Adipose tissue (tissue), 3 donors: ENCODE results near the gene C9orf152. TPM values are rescaled to one million over a fixed set of nuclear protein-coding genes. Genes with fewer than 3 reads are reported as not detected.

Experiments used
- H3K27ac ChIP-seq: one replicate; pipeline ENCODE4 v1.5.1; 2013; ENCODE audit warnings: low read depth, low read length
- WGBS, 3 donors: extraction: QIAGEN DNeasy Blood & Tissue Kit; methylation state at CpG; one replicate each; pipeline ENCODE4 v1.1.7; 2013; 5-methylcytosine and 5-hydroxymethylcytosine counted together
- polyA plus RNA-seq, 3 donors: library from polyadenylated mRNA; stranded (reverse); fragments of 200-250 nt; gene quantifications; one replicate each; pipeline ENCODE4 v1.2.3, GENCODE V29; 2013
- donor health status: healthy with polysubstance abuse.
- donor health status: Bipolar disorder and iron deficiency.
- donor health status: healthy.

Gene C9orf152
- polyA plus RNA-seq, 3 donors: 0.11 to 3.0 (median 1.2) TPM

DNA sequence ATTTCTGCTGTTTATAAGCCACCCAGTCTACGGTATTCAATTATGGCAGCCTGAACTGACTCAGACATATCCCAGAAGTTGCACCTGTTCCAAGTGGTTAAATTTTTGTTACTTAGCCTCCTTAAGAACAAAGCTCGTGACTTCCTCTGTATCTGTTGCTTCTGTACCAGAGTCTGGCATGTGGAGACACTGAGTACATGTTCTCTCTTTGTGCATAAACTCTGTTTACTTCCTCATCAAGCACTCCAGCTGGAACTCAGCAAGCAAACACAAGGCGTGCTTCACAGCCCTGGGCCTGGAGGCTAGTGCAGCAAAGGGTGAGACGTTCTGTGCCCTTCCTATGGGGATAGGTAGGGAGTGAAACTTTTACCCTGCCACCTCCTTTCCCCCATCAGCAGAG lies 19.0 kb downstream of the C9orf152 start:
- H3K27ac ChIP-seq: no peak overlapping the region
- WGBS, 3 donors: 19 to 34% (median 32%) methylated on average over 4 of the region's 4 CpGs

DNA sequence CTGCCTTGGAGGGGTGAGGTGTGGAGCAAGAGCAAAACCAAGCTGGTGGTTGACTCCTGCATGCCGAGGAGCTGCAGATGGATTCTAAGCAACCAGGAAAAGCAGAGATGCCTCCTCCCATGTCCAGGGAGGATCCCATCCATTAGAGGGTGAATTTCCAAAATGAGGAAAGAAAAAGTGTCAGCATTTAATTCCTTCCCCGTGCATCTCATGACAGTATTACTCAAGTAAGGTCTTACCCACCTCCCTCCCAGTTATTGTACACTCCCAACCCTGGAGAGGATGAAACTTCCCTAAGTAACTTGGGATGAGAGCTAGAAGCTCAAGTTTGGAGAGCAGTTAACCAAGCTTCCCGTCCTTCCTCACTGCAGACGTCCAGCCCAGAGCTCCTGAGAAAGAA lies 19.9 kb downstream of the C9orf152 start:
- H3K27ac ChIP-seq: no peak overlapping the region

GRCh38 chr9:110187126-110187525 lies 20.8 kb downstream of the C9orf152 start:
- 56 to 67% (median 61%) methylated on average over 2 of the region's 2 CpGs for WGBS, 3 donors
- no peak overlapping the region for H3K27ac ChIP-seq

More for the DNA sequence above, 19.9 kb downstream of the C9orf152 start:
- WGBS, 3 donors: 44 to 90% (median 56%) methylated on average over 4 of the region's 4 CpGs

DNA sequence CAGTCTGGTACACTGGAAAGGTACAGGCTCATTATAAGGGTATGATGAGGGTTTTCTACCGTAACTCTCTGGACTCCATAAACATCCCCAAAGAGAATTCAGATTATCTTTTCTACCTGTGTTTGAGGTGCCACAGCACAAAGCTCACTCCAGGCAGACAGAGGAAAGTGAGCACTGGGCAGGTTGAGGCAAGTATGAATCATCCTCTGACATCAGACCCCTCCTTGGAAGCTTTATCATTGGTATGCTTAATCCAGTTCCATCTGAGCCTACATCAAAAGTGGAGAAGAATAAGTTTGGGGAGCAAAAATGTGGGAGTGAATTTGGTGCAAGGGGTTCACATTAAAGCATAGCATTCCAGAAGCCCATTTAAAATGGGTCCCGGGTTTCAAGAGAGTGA lies 21.7 kb downstream of the C9orf152 start:
- H3K27ac ChIP-seq: no peak overlapping the region
- 95 to 96% (median 96%) methylated on average over 2 of the region's 2 CpGs for WGBS, 3 donors

DNA sequence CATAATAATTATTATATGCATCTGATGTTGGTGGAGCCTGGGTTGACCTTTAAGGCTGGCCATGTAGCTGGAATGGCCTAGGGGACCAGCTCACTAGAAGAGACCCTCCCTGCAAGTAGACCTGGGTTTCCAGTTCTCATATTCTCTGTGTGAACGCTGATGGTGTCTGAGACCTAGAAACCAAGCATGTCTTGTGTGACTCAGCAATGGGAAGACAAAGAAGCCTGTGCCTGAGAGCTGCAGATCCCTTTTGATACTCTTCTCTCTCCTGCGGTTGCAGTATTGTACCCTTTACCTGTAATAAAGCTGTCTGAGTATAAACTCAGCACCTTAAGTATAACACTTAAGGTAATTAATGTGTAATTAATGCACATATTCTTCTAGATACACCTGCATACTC lies 22.2 kb downstream of the C9orf152 start:
- 93 to 95% (median 93%) methylated on average over 2 of the region's 2 CpGs for WGBS, 3 donors
- no peak overlapping the region for H3K27ac ChIP-seq

DNA sequence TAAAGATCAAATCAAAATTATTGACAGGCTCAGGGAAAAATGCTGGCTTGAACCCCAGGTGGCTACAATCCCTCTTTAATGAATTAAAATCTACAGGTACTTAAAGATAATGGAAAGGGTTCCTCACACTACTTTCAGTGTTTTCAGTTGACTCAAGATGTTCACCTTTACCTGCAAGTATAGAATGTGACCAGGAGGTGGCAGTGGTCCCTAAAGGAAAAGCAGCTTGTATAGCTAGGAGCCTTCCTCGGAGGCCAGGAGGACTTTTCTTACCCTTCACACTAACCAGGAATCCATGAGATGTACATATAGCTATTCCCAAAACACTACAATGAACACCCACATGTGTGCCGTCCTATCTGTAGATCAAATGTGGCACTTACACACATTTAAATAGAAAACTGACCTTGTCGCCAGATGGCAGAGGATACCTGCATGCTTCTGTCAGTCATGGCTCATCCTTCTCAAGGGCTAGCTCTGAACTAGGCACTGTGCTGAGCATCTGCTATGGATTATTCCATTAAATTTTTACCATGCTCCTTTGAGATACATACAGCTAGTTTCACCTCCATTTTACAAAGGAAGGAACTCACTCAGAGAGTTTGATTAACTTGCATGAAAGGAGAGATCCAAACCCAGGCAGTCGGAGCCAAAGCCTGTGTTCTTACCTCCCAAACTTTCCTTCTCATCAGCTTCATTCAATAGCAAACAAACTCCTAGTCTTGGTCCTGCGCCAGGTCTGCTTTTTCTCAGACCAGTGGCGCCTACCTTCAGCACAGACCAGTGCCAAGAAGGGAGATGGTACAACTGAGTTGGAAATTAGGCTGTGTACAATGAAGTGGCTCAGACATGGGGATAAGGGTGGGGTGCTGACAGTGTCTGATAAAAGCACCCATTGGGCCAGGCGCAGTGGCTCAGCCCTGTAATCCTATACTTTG lies 24.5 kb downstream of the C9orf152 start:
- WGBS, 3 donors: 67 to 76% (median 74%) methylated on average over 7 of the region's 7 CpGs
- H3K27ac ChIP-seq: no peak overlapping the region

- WGBS, 3 donors: 63 to 69% (median 66%) methylated on average over 7 of the region's 7 CpGs
- no peak overlapping the region for H3K27ac ChIP-seq
These were observed 27.2 kb downstream of the C9orf152 start for GRCh38 chr9:110180511-110181434.

- WGBS, 3 donors: 70 to 94% (median 81%) methylated on average over 4 of the region's 4 CpGs
- no peak overlapping the region for H3K27ac ChIP-seq
These were observed 28.2 kb downstream of the C9orf152 start for GRCh38 chr9:110179734-110180133.

GRCh38 chr9:110178281-110178680 lies 29.7 kb downstream of the C9orf152 start:
- H3K27ac ChIP-seq: no peak overlapping the region
- WGBS, 3 donors: 66 to 85% (median 73%) methylated on average over 1 of the region's 1 CpG

DNA sequence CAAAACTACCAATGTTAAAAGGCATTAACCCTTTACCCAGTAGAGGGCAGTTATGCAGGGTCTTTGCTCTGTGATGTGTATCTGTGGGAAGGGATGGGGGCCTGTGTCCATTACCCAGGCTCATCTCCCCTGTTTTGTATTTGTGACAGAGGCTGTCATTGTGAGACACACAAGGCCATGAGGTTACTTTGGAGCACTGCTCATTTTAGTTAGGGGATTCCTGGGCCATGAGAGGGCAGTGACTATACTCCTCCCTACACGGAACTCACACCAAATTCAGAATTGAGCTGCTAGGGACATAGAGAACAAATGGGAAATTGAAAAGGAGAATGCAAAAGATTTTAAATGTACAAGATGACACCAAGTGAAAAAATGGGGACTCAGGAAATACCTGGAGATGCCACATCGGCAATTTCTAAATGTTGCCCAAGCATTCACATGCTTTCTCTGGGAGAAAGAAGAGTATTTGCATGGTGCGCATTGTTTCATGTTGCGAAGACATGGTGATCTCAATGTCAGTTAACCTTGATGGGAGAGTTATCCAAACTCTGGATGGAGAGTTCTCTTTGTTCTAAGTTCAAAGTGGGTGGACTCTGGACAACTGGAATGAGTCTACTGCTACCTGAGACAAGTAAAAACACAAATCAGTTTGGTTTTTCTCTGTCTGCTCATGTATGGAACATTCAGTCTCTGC lies 32.5 kb downstream of the C9orf152 start:
- no peak overlapping the region for H3K27ac ChIP-seq
- 84 to 93% (median 90%) methylated on average over 4 of the region's 4 CpGs for WGBS, 3 donors

GRCh38 chr9:110173322-110173642 lies 34.7 kb downstream of the C9orf152 start:
- no peak overlapping the region for H3K27ac ChIP-seq

GRCh38 chr9:110170357-110171257 lies 37.4 kb downstream of the C9orf152 start:
- 89 to 90% (median 89%) methylated on average over 9 of the region's 9 CpGs for WGBS, 3 donors

More at GRCh38 chr9:110173322-110173642, 34.7 kb downstream of the C9orf152 start:
- 33 to 52% (median 44%) methylated on average over 7 of the region's 7 CpGs for WGBS, 3 donors

GRCh38 chr9:110168486-110168885 lies 39.5 kb downstream of the C9orf152 start:
- no peak overlapping the region for H3K27ac ChIP-seq
- WGBS, 3 donors: 73 to 84% (median 78%) methylated on average over 5 of the region's 5 CpGs

More at GRCh38 chr9:110170357-110171257, 37.4 kb downstream of the C9orf152 start:
- H3K27ac ChIP-seq: no peak overlapping the region

DNA sequence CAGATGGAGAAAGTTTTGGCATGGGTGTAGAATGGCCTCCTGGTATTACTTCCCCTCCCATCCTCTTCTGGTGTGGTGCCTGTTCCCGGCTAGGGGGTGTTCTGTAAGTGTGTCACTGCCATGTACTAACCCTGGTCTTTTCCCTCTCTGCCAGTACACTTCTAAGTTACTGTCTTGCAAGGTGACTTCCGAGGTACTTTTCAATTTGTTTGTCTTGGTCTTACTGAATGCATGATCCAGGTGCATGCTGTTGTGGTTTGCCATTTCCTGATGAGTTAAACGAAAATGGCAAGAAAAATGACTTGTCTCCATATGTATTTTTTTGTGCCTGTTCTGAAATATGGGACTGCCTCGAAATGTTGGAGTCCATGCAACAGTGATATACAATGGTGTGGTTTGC lies 46.0 kb downstream of the C9orf152 start:
- 57 to 70% (median 58%) methylated on average over 4 of the region's 4 CpGs for WGBS, 3 donors
- no peak overlapping the region for H3K27ac ChIP-seq

GRCh38 chr9:110160685-110161084 lies 47.3 kb downstream of the C9orf152 start:
- H3K27ac ChIP-seq: no peak overlapping the region
- WGBS, 3 donors: 77 to 89% (median 82%) methylated on average over 7 of the region's 7 CpGs

GRCh38 chr9:110160123-110160522 lies 47.8 kb downstream of the C9orf152 start:
- 88 to 100% (median 97%) methylated on average over 1 of the region's 1 CpG for WGBS, 3 donors
- no peak overlapping the region for H3K27ac ChIP-seq

- no peak overlapping the region for H3K27ac ChIP-seq
- WGBS, 3 donors: 42 to 63% (median 61%) methylated on average over 9 of the region's 9 CpGs
These were observed 49.9 kb downstream of the C9orf152 start for GRCh38 chr9:110157823-110158664.
